ENCODE measurements around the gene MRPL12.
"Not testable (repeated sequence)": the region's sequence is repeated elsewhere in the genome, so short reads cannot be mapped to it uniquely, and the experiment has no call there.

MRPL12 gene

GRCh38 chr17:81734405-81735263, 31.5 kb downstream of the MRPL12 start:
- Histone ChIP-seq H3K4me1 (ENCODE audit: insufficient read depth, insufficient read length) (peaks cover 25% of the 10 kb centered on the region), H3K4me3 (ENCODE audit: insufficient read length, low read depth) (no peak overlapping the region), H3K9ac (ENCODE audit: insufficient read length, low read depth) (no peak overlapping the region), H3K36me3 (ENCODE audit: insufficient read depth, insufficient read length, low read length) (no peaks in the 10 kb centered on the region), H3K9me3 (ENCODE audit: insufficient read depth, low read length) (no peaks in the 10 kb centered on the region), H3K27me3 (ENCODE audit: insufficient read depth, insufficient read length) (peaks cover 9% of the 10 kb centered on the region)
- DNase-seq (ENCODE audit: low read depth, low spot score) = no peak
- no peak for TF ChIP-seq YY1 (IDR thresholded peaks at IDR 0.05; ENCODE audit: insufficient read depth, insufficient read length)
- TF ChIP-seq SUZ12 (IDR thresholded peaks at IDR 0.05; ENCODE audit: extremely low read depth, insufficient read depth, insufficient read length) = no peak
- no peak for TF ChIP-seq ZNF274 (IDR thresholded peaks at IDR 0.05; ENCODE audit: low read depth, low read length)

- Histone ChIP-seq H3K27me3 (ENCODE audit: insufficient read depth, insufficient read length) (peaks cover 9% of the 10 kb centered on the region), H3K9ac (ENCODE audit: insufficient read length, low read depth) (no peak overlapping the region), H3K36me3 (ENCODE audit: insufficient read depth, insufficient read length, low read length) (no peaks in the 10 kb centered on the region), H3K9me3 (ENCODE audit: insufficient read depth, low read length) (no peaks in the 10 kb centered on the region), H3K4me1 (ENCODE audit: insufficient read depth, insufficient read length) (peaks cover 23% of the 10 kb centered on the region), H3K4me3 (ENCODE audit: insufficient read length, low read depth) (no peak overlapping the region)
- no peak for TF ChIP-seq ZNF274 (IDR thresholded peaks at IDR 0.05; ENCODE audit: low read depth, low read length)
- TF ChIP-seq YY1 (IDR thresholded peaks at IDR 0.05; ENCODE audit: insufficient read depth, insufficient read length) = no peak
- no peak for TF ChIP-seq SUZ12 (IDR thresholded peaks at IDR 0.05; ENCODE audit: extremely low read depth, insufficient read depth, insufficient read length)
- no peak for DNase-seq (ENCODE audit: low read depth, low spot score)
Measured at GRCh38 chr17:81735264-81736102, 32.3 kb downstream of the MRPL12 start.

GRCh38 chr17:81737947-81738800, 35.0 kb downstream of the MRPL12 start:
- Histone ChIP-seq H3K4me3 (ENCODE audit: insufficient read length, low read depth) (no peak overlapping the region), H3K27me3 (ENCODE audit: insufficient read depth, insufficient read length) (peaks cover 5% of the 10 kb centered on the region), H3K36me3 (ENCODE audit: insufficient read depth, insufficient read length, low read length) (no peaks in the 10 kb centered on the region), H3K4me1 (ENCODE audit: insufficient read depth, insufficient read length) (peaks cover 19% of the 10 kb centered on the region), H3K9me3 (ENCODE audit: insufficient read depth, low read length) (no peaks in the 10 kb centered on the region), H3K9ac (ENCODE audit: insufficient read length, low read depth) (no peak overlapping the region)
- no peak for DNase-seq (ENCODE audit: low read depth, low spot score)
- TF ChIP-seq YY1 (IDR thresholded peaks at IDR 0.05; ENCODE audit: insufficient read depth, insufficient read length) = no peak
- TF ChIP-seq ZNF274 (IDR thresholded peaks at IDR 0.05; ENCODE audit: low read depth, low read length) = no peak
- TF ChIP-seq SUZ12 (IDR thresholded peaks at IDR 0.05; ENCODE audit: extremely low read depth, insufficient read depth, insufficient read length) = no peak

DNA sequence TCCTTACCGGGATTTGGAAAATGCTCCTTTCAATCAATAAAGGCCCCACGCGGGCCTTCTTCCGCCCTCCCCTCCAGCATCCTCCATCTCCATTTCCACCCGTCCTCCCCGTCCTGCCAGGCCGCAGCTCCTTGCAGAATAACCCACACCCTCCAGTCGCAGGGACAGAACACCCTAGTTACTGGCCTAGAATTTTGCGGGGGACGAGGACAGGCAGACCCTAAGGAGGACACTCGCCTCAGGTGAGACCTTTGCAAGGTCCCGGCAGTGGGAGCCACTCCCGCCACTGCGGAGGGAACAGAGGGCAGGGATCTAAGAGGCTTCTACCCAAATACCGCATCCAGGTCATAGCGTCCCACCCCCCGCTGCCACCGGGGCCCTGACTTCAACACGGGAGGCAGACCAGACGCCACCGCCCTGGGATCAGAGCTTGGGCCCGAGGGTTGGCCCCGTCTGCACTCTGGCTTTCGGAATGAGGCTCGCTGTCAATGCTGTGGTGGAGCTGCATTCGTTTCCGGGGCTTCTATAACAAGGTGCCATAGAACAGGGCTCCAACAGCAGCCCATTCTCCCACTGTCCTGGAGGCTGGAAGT, 35.7 kb downstream of the MRPL12 start:
- Histone ChIP-seq H3K4me3 (ENCODE audit: insufficient read length, low read depth) (no peak overlapping the region), H3K36me3 (ENCODE audit: insufficient read depth, insufficient read length, low read length) (no peaks in the 10 kb centered on the region), H3K4me1 (ENCODE audit: insufficient read depth, insufficient read length) (peaks cover 18% of the 10 kb centered on the region), H3K27me3 (ENCODE audit: insufficient read depth, insufficient read length) (no peaks in the 10 kb centered on the region), H3K9me3 (ENCODE audit: insufficient read depth, low read length) (no peaks in the 10 kb centered on the region), H3K9ac (ENCODE audit: insufficient read length, low read depth) (no peak overlapping the region)
- DNase-seq (ENCODE audit: low read depth, low spot score) = no peak
- no peak for TF ChIP-seq YY1 (IDR thresholded peaks at IDR 0.05; ENCODE audit: insufficient read depth, insufficient read length)
- TF ChIP-seq ZNF274 (IDR thresholded peaks at IDR 0.05; ENCODE audit: low read depth, low read length) = no peak
- TF ChIP-seq SUZ12 (IDR thresholded peaks at IDR 0.05; ENCODE audit: extremely low read depth, insufficient read depth, insufficient read length) = no peak

DNA sequence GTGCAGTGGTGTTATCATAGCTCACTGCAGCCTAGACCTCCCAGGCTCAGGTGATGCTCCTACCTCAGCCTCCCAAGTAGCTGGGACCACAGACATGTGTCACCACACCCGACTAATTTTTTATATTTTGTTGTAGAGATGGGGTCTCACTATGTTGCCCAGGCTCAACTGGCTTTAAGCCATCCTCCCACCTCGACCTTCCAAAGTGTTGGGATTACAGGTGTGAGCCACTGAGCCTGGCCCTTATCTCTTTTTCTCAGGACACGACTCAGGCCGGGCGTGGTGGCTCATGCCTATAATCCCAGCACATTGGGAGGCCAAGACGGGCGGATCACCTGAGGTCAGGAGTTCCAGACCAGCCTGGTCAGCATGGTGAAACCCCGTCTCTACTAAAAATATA, 36.4 kb downstream of the MRPL12 start:
- DNase-seq (ENCODE audit: low read depth, low spot score); H3K9ac ChIP-seq (ENCODE audit: insufficient read length, low read depth); H3K9me3 ChIP-seq (ENCODE audit: insufficient read depth, low read length); H3K36me3 ChIP-seq (ENCODE audit: insufficient read depth, insufficient read length, low read length); H3K4me3 ChIP-seq (ENCODE audit: insufficient read length, low read depth); H3K27me3 ChIP-seq (ENCODE audit: insufficient read depth, insufficient read length): not testable (repeated sequence)
- peaks cover 16% of the 10 kb centered on the region for H3K4me1 ChIP-seq (ENCODE audit: insufficient read depth, insufficient read length)

DNA sequence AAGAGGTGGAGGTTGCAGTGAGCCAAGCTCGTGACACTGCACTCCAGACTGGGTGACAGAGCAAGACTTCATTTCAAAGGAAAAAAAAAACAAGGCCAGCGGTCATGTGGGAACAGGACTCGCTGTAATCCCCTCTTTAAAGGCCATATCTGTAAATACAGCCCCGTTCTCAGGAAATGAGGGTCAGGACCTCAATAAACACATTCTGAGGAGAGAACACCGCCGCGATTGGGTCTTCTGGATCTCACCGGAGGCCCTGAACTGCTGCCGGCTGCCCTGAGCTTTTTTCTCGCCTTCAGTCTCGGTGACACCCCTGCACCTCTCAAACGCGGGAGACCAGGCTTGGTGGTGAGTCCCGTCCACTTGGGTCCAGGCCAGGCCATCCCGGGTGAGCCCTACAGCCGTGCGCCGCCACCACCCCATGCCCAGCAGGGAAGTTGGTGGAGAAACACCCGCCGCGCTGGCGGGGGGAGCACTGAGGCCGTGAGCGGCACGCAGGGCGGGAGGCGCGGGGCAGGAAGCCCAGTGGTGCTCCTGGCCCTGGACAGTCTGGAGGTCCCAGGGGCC, 37.3 kb downstream of the MRPL12 start:
- DNase-seq (ENCODE audit: low read depth, low spot score) = no peak
- no peaks in the 10 kb centered on the region for H3K9me3 ChIP-seq (ENCODE audit: insufficient read depth, low read length)
- H3K36me3 ChIP-seq (ENCODE audit: insufficient read depth, insufficient read length, low read length) = no peaks in the 10 kb centered on the region
- H3K9ac ChIP-seq (ENCODE audit: insufficient read length, low read depth) = no peak overlapping the region
- H3K4me3 ChIP-seq (ENCODE audit: insufficient read length, low read depth) = no peak overlapping the region
- H3K27me3 ChIP-seq (ENCODE audit: insufficient read depth, insufficient read length) = no peaks in the 10 kb centered on the region
- H3K4me1 ChIP-seq (ENCODE audit: insufficient read depth, insufficient read length) = peaks cover 11% of the 10 kb centered on the region
- TF ChIP-seq SUZ12 (IDR thresholded peaks at IDR 0.05; ENCODE audit: extremely low read depth, insufficient read depth, insufficient read length) (no peak), ZNF274 (IDR thresholded peaks at IDR 0.05; ENCODE audit: low read depth, low read length) (no peak), YY1 (IDR thresholded peaks at IDR 0.05; ENCODE audit: insufficient read depth, insufficient read length) (no peak)
